Ishikawa (cell line): ENCODE results near the gene GRIK2.

Experiments used
- EGR1 ChIP-seq: IDR thresholded peaks from 2 replicates; pipeline ENCODE4 v1.6.1; 2012
- EP300 ChIP-seq: IDR thresholded peaks from 2 replicates; pipeline ENCODE4 v1.6.1; 2012; ENCODE audit warnings: borderline replicate concordance
- NFIC ChIP-seq: IDR thresholded peaks from 2 replicates; pipeline ENCODE4 v1.6.1; 2012
- RAD21 ChIP-seq: IDR thresholded peaks from 2 replicates; pipeline ENCODE4 v1.6.1; 2012; ENCODE audit warnings: low read depth
- TAF1 ChIP-seq: IDR thresholded peaks from 2 replicates; pipeline ENCODE4 v1.6.1; 2012; ENCODE audit warnings: low read depth, mild to moderate bottlenecking
- YY1 ChIP-seq: IDR thresholded peaks from 2 replicates; pipeline ENCODE4 v1.6.1; 2012; ENCODE audit warnings: low read depth
- ZBTB7A ChIP-seq: IDR thresholded peaks from 2 replicates; pipeline ENCODE4 v1.6.1; 2012; ENCODE audit warnings: low read depth
- TF ChIP-seq, protein P1 (sequence below): IDR thresholded peaks from 2 replicates; pipeline ENCODE4 v1.6.1; 2012
- TF ChIP-seq, protein P2 (sequence below): IDR thresholded peaks from 2 replicates; pipeline ENCODE4 v1.6.1; 2012; ENCODE audit warnings: low read depth, mild to moderate bottlenecking

DNA sequence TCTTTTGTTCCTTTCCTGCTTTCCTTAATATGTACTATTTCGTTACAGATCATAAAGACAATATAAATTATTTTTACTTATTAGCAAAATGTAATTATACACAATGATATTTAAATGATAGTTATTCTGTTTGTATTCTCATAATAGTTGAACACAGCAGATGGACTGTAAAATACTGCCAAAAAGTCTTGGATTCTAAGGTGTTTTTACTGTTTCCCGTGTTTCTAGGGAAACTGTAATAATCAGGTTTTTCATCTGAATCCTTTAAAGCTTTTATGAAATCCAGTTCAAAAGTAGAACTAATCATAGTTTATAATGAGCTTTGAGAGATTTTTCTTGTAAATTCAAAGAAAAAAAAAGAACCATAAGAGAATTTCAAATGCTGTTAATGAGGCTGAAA, 148.4 kb downstream of the GRIK2 start:
- TF ChIP-seq YY1 (no peak), EP300 (no peak), TAF1 (no peak), ZBTB7A (no peak), NFIC (no peak), EGR1 (no peak), RAD21 (no peak)
- TF ChIP-seq, protein P1, sequence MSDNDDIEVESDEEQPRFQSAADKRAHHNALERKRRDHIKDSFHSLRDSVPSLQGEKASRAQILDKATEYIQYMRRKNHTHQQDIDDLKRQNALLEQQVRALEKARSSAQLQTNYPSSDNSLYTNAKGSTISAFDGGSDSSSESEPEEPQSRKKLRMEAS: no peak
- TF ChIP-seq, protein P2, sequence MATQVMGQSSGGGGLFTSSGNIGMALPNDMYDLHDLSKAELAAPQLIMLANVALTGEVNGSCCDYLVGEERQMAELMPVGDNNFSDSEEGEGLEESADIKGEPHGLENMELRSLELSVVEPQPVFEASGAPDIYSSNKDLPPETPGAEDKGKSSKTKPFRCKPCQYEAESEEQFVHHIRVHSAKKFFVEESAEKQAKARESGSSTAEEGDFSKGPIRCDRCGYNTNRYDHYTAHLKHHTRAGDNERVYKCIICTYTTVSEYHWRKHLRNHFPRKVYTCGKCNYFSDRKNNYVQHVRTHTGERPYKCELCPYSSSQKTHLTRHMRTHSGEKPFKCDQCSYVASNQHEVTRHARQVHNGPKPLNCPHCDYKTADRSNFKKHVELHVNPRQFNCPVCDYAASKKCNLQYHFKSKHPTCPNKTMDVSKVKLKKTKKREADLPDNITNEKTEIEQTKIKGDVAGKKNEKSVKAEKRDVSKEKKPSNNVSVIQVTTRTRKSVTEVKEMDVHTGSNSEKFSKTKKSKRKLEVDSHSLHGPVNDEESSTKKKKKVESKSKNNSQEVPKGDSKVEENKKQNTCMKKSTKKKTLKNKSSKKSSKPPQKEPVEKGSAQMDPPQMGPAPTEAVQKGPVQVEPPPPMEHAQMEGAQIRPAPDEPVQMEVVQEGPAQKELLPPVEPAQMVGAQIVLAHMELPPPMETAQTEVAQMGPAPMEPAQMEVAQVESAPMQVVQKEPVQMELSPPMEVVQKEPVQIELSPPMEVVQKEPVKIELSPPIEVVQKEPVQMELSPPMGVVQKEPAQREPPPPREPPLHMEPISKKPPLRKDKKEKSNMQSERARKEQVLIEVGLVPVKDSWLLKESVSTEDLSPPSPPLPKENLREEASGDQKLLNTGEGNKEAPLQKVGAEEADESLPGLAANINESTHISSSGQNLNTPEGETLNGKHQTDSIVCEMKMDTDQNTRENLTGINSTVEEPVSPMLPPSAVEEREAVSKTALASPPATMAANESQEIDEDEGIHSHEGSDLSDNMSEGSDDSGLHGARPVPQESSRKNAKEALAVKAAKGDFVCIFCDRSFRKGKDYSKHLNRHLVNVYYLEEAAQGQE: no peak
